HG03442 (cell line): ENCODE data around the gene PAWR.
"Not testable (repeated sequence)": the region's sequence is repeated elsewhere in the genome, so short reads cannot be mapped to it uniquely, and the experiment has no call there.

Experiments used
- ATAC-seq: cut with Tn5 transposase; IDR thresholded peaks from one replicate; pipeline ENCODE4 v1.9.1; 2021; ENCODE audit warnings: mild to moderate bottlenecking, moderate library complexity; ENCODE audit not compliant: unreplicated experiment

The PAWR gene

GRCh38 chr12:79596719-79597350 lies 93.9 kb downstream of the PAWR start:
- no peak for ATAC-seq

GRCh38 chr12:79595273-79595672 lies 95.5 kb downstream of the PAWR start:
- no peak for ATAC-seq

- ATAC-seq, result no peak
These were observed 97.9 kb downstream of the PAWR start for GRCh38 chr12:79592865-79593264.

GRCh38 chr12:79591988-79592387 lies 98.8 kb downstream of the PAWR start:
- no peak for ATAC-seq

GRCh38 chr12:79590751-79591150 lies 100.0 kb downstream of the PAWR start:
- no peak for ATAC-seq

- ATAC-seq, result no peak
These were observed 103.4 kb downstream of the PAWR start for GRCh38 chr12:79587368-79587767.

- ATAC-seq, result no peak
These were observed 105.6 kb downstream of the PAWR start for GRCh38 chr12:79585147-79585546.

GRCh38 chr12:79573820-79574219 lies 116.9 kb downstream of the PAWR start:
- ATAC-seq, result no peak

GRCh38 chr12:79569679-79570078 lies 121.1 kb downstream of the PAWR start:
- ATAC-seq, result no peak

GRCh38 chr12:79567175-79567563 lies 123.6 kb downstream of the PAWR start:
- no peak for ATAC-seq

- no peak for ATAC-seq
These were observed 124.2 kb downstream of the PAWR start for GRCh38 chr12:79566452-79567174.

GRCh38 chr12:79564727-79565350 lies 125.9 kb downstream of the PAWR start:
- ATAC-seq, result not testable (repeated sequence)

GRCh38 chr12:79563021-79563740 lies 127.6 kb downstream of the PAWR start:
- ATAC-seq, result no peak

GRCh38 chr12:79561401-79562132 lies 129.2 kb downstream of the PAWR start:
- no peak for ATAC-seq

- no peak for ATAC-seq
These were observed 130.4 kb downstream of the PAWR start for GRCh38 chr12:79560225-79560889.

- no peak for ATAC-seq
These were observed 131.2 kb downstream of the PAWR start for GRCh38 chr12:79559591-79559990.

GRCh38 chr12:79558924-79559469 lies 131.8 kb downstream of the PAWR start:
- ATAC-seq, result no peak

- ATAC-seq, result no peak
These were observed 133.0 kb downstream of the PAWR start for GRCh38 chr12:79557690-79558315.
